Lower leg skin (tissue), 3 donors: ENCODE data around the gene CTSH.

Experiments used
- POLR2A ChIP-seq, 2 donors: fragments of 450-650 bp; IDR thresholded peaks; one replicate each; pipeline ENCODE4 v1.6.1; 2016 to 2017; ENCODE audit warnings: antibody characterized with exemption in 2 of 2, mild to moderate bottlenecking in 1 of 2, moderate library complexity in 1 of 2
- TF ChIP-seq, protein P1 (sequence below), 3 donors: fragments of 450-650 bp; IDR thresholded peaks; one replicate each; pipeline ENCODE4 v1.5.1; 2016; ENCODE audit warnings: antibody characterized with exemption in 3 of 3, mild to moderate bottlenecking in 3 of 3, moderate library complexity in 2 of 3

GRCh38 chr15:78872155-78872971 is 72.5 kb downstream of the CTSH start, which contains the start of gene MORF4L1:
- TF ChIP-seq, protein P1, sequence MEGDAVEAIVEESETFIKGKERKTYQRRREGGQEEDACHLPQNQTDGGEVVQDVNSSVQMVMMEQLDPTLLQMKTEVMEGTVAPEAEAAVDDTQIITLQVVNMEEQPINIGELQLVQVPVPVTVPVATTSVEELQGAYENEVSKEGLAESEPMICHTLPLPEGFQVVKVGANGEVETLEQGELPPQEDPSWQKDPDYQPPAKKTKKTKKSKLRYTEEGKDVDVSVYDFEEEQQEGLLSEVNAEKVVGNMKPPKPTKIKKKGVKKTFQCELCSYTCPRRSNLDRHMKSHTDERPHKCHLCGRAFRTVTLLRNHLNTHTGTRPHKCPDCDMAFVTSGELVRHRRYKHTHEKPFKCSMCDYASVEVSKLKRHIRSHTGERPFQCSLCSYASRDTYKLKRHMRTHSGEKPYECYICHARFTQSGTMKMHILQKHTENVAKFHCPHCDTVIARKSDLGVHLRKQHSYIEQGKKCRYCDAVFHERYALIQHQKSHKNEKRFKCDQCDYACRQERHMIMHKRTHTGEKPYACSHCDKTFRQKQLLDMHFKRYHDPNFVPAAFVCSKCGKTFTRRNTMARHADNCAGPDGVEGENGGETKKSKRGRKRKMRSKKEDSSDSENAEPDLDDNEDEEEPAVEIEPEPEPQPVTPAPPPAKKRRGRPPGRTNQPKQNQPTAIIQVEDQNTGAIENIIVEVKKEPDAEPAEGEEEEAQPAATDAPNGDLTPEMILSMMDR (IDR thresholded peaks at IDR 0.05), result no peak
- TF ChIP-seq POLR2A (IDR thresholded peaks at IDR 0.05), result no peak
